22Rv1 (cell line): ENCODE data around the gene PIK3R6.

Experiments
- CTCF ChIP-seq: fragments of 450-650 bp; IDR thresholded peaks from 2 replicates; pipeline ENCODE4 v1.5.1; 2017; ENCODE audit warnings: mild to moderate bottlenecking
- ZFX ChIP-seq: fragments of 450-650 bp; IDR thresholded peaks from 2 replicates; pipeline ENCODE4 v1.6.1; 2017; ENCODE audit warnings: antibody characterized with exemption, borderline replicate concordance

GRCh38 chr17:8776881-8777280, 90.6 kb downstream of the PIK3R6 start:
- no peak for TF ChIP-seq CTCF
- TF ChIP-seq ZFX = no peak
